ENCODE data around the gene PIK3R1. TPM values are rescaled to one million over a fixed set of nuclear protein-coding genes. Genes with fewer than 3 reads are reported as not detected.

The PIK3R1 gene
- total and polyA plus RNA-seq, 8 donors, result 4.2 to 31.5 (median 18.8) TPM

GRCh38 chr5:68318955-68319705 lies 103.6 kb downstream of the PIK3R1 start:
- ATAC-seq, result no peak
- no peak for FAIRE-seq
- 85 to 88% methylated on average over 6 of the region's 6 CpGs for WGBS, 2 donors
- no peaks in the 10 kb centered on the region for H3K27me3 ChIP-seq
- no peaks in the 10 kb centered on the region for H3K4me1 ChIP-seq
- intact Hi-C loops (cut with DNase I), result no loop called here
- no peak for TF ChIP-seq CTCF (IDR thresholded peaks at IDR 0.05)
- H3K36me3 ChIP-seq, result no peaks in the 10 kb centered on the region
- no peak overlapping the region for H3K27ac ChIP-seq
- H3K4me3 ChIP-seq, result no peak overlapping the region
- H3K9me3 ChIP-seq, result no peaks in the 10 kb centered on the region
- DNase-seq, result no peak

GRCh38 chr5:68319706-68320412 lies 104.3 kb downstream of the PIK3R1 start:
- intact Hi-C loops (cut with DNase I), result no loop called here
- no peak for DNase-seq
- no peak for FAIRE-seq

GRCh38 chr5:68320413-68320986 lies 104.9 kb downstream of the PIK3R1 start:
- Histone ChIP-seq H3K36me3 (no peaks in the 10 kb centered on the region), H3K27me3 (no peaks in the 10 kb centered on the region), H3K27ac (no peak overlapping the region), H3K4me3 (no peak overlapping the region), H3K9me3 (no peaks in the 10 kb centered on the region), H3K4me1 (no peaks in the 10 kb centered on the region)
- ATAC-seq (no peak), FAIRE-seq (no peak), DNase-seq (no peak)
- 81% methylated on average over 5 of the region's 5 CpGs for WGBS, 2 donors
- intact Hi-C loops (cut with DNase I), result no loop called here
- TF ChIP-seq CTCF (IDR thresholded peaks at IDR 0.05), result no peak

More at GRCh38 chr5:68319706-68320412, 104.3 kb downstream of the PIK3R1 start:
- no peak overlapping the region for H3K27ac ChIP-seq
- no peaks in the 10 kb centered on the region for H3K27me3 ChIP-seq
- no peak overlapping the region for H3K4me3 ChIP-seq
- no peaks in the 10 kb centered on the region for H3K36me3 ChIP-seq
- no peak for TF ChIP-seq CTCF (IDR thresholded peaks at IDR 0.05)
- 80 to 87% methylated on average over 4 of the region's 4 CpGs for WGBS, 2 donors
- no peaks in the 10 kb centered on the region for H3K4me1 ChIP-seq
- no peaks in the 10 kb centered on the region for H3K9me3 ChIP-seq
- ATAC-seq, result no peak

- ATAC-seq (no peak), FAIRE-seq (no peak), DNase-seq (no peak)
- Histone ChIP-seq H3K36me3 (no peaks in the 10 kb centered on the region), H3K27ac (no peak overlapping the region), H3K4me1 (no peaks in the 10 kb centered on the region), H3K9me3 (no peaks in the 10 kb centered on the region), H3K4me3 (no peak overlapping the region), H3K27me3 (no peaks in the 10 kb centered on the region)
- TF ChIP-seq CTCF (IDR thresholded peaks at IDR 0.05), result no peak
- WGBS, 2 donors, result 72 to 79% methylated on average over 1 of the region's 1 CpG
- intact Hi-C loops (cut with DNase I), result no loop called here
Observed at GRCh38 chr5:68325065-68325580, 109.6 kb downstream of the PIK3R1 start.

Measured in pancreas (tissue), 10 donors.